Measurements from ENCODE around the gene CARMIL1.

The CARMIL1 gene

DNA sequence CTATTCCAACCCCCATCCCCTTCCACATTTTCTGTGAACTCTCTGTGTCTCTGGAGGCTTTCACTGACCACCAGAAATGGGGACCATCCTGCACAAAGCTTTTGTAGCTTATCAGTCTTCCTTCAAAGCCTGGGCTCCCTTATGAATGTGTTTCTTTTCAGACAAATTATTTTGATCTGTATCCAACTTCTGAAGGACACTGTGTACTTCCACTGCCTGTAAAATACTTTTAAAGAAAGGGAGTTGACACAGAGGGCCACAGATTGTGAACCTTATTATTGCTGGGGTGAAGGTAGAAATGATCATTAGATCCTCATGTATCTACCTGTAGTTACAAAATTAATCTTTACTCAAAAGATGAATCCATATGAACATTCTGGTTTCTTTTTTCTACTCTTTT lies 135.6 kb downstream of the CARMIL1 start:
- Histone ChIP-seq H3K79me2 (ENCODE audit: insufficient read depth, low read length) (peaks cover 28% of the 10 kb centered on the region), H2AFZ (ENCODE audit: low read length) (no peak overlapping the region), H3K4me3 (ENCODE audit: low read length, poor library complexity, severe bottlenecking) (no peak overlapping the region), H3F3A (ENCODE audit: low read depth) (peaks cover 3% of the 10 kb centered on the region; the same call in 1 of the 2 replicates), H3K27me3 (ENCODE audit: insufficient read depth, low read length, poor library complexity, severe bottlenecking) (no peaks in the 10 kb centered on the region), H3K9me3 (ENCODE audit: insufficient read depth, low read depth, low read length) (peaks cover 4% of the 10 kb centered on the region; the same call in 1 of the 2 replicates), H3K36me3 (ENCODE audit: insufficient read depth, low read length) (no peaks in the 10 kb centered on the region), H3K4me1 (ENCODE audit: insufficient read depth, low read length, poor library complexity, severe bottlenecking) (peaks cover 86% of the 10 kb centered on the region), H3K9ac (ENCODE audit: low read depth, low read length, poor library complexity, severe bottlenecking) (peak overlapping the region; percentile 62), H4K20me1 (ENCODE audit: insufficient read depth, low read length, poor library complexity, severe bottlenecking) (no peaks in the 10 kb centered on the region), H3K4me2 (ENCODE audit: low read depth, low read length, poor library complexity, severe bottlenecking) (peak overlapping the region; percentile 62), H3K9me2 (replicated peaks; ENCODE audit: low read depth, low read length) (no peaks in the 10 kb centered on the region)
- TF ChIP-seq, protein P1, sequence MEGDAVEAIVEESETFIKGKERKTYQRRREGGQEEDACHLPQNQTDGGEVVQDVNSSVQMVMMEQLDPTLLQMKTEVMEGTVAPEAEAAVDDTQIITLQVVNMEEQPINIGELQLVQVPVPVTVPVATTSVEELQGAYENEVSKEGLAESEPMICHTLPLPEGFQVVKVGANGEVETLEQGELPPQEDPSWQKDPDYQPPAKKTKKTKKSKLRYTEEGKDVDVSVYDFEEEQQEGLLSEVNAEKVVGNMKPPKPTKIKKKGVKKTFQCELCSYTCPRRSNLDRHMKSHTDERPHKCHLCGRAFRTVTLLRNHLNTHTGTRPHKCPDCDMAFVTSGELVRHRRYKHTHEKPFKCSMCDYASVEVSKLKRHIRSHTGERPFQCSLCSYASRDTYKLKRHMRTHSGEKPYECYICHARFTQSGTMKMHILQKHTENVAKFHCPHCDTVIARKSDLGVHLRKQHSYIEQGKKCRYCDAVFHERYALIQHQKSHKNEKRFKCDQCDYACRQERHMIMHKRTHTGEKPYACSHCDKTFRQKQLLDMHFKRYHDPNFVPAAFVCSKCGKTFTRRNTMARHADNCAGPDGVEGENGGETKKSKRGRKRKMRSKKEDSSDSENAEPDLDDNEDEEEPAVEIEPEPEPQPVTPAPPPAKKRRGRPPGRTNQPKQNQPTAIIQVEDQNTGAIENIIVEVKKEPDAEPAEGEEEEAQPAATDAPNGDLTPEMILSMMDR (conservative IDR thresholded peaks at IDR 0.05; ENCODE audit: low read length) = no peak
- no peak for TF ChIP-seq EZH2phosphoT487 (IDR thresholded peaks at IDR 0.05; ENCODE audit: borderline replicate concordance)

DNA sequence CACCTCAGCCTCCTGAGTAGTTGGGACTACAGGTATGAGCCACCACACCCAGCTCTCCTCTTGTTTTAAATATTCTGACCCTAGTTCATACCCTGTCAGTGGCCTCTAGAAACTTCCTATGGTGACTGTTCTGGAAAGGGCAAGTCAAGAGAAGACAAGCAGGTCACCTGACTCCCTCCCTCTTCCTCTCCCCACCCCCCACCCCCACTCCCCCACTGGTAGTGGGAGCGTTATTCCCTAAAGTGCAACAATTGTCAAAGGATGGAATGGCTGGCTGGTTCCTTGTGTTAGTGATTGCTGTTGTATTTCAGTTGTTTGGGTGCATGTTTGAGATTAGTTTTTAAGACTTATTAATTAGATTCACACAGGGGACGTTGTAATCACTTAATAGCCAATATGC lies 136.1 kb downstream of the CARMIL1 start:
- peaks cover 80% of the 10 kb centered on the region for H3K4me1 ChIP-seq (ENCODE audit: insufficient read depth, low read length, poor library complexity, severe bottlenecking)
- peaks cover 3% of the 10 kb centered on the region; the same call in 1 of the 2 replicates for H3F3A ChIP-seq (ENCODE audit: low read depth)
- no peak overlapping the region for H2AFZ ChIP-seq (ENCODE audit: low read length)
- no peaks in the 10 kb centered on the region for H3K27me3 ChIP-seq (ENCODE audit: insufficient read depth, low read length, poor library complexity, severe bottlenecking)
- H4K20me1 ChIP-seq (ENCODE audit: insufficient read depth, low read length, poor library complexity, severe bottlenecking) = no peaks in the 10 kb centered on the region
- peak overlapping the region; percentile 62 for H3K9ac ChIP-seq (ENCODE audit: low read depth, low read length, poor library complexity, severe bottlenecking)
- peaks cover 4% of the 10 kb centered on the region for H3K36me3 ChIP-seq (ENCODE audit: insufficient read depth, low read length)
- TF ChIP-seq EZH2phosphoT487 (IDR thresholded peaks at IDR 0.05; ENCODE audit: borderline replicate concordance) = no peak
- TF ChIP-seq, protein P1 (conservative IDR thresholded peaks at IDR 0.05; ENCODE audit: low read length) = no peak
- H3K9me2 ChIP-seq (replicated peaks; ENCODE audit: low read depth, low read length) = no peaks in the 10 kb centered on the region
- no peak overlapping the region for H3K4me2 ChIP-seq (ENCODE audit: low read depth, low read length, poor library complexity, severe bottlenecking)
- H3K4me3 ChIP-seq (ENCODE audit: low read length, poor library complexity, severe bottlenecking) = no peak overlapping the region
- H3K9me3 ChIP-seq (ENCODE audit: insufficient read depth, low read depth, low read length) = peaks cover 10% of the 10 kb centered on the region; the same call in 1 of the 2 replicates
- peaks cover 28% of the 10 kb centered on the region for H3K79me2 ChIP-seq (ENCODE audit: insufficient read depth, low read length)

DNA sequence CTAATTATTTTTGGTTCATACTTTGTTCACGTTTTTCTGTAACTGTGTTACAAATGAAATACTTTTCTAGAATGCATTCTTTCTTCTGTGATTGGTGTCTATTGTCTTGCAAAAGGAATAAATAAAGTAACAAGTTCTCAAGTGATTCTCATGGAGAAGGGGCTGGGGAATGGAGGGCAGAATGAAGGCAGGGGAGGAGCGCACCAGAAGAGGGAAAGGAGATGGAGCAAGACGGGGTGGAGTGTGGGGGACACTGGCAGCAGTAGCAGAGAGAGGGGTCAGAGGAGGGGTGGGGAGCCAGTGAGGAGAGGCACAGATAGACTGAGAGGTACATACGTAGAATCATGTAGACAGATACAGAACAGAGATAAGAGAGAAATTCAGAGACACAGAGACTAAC lies 136.5 kb downstream of the CARMIL1 start:
- peaks cover 14% of the 10 kb centered on the region; the same call in 1 of the 2 replicates for H3K9me3 ChIP-seq (ENCODE audit: insufficient read depth, low read depth, low read length)
- H3K36me3 ChIP-seq (ENCODE audit: insufficient read depth, low read length) = peaks cover 8% of the 10 kb centered on the region
- no peak overlapping the region for H2AFZ ChIP-seq (ENCODE audit: low read length)
- H3K27me3 ChIP-seq (ENCODE audit: insufficient read depth, low read length, poor library complexity, severe bottlenecking) = no peaks in the 10 kb centered on the region
- H3K9ac ChIP-seq (ENCODE audit: low read depth, low read length, poor library complexity, severe bottlenecking) = no peak overlapping the region
- peaks cover 76% of the 10 kb centered on the region for H3K4me1 ChIP-seq (ENCODE audit: insufficient read depth, low read length, poor library complexity, severe bottlenecking)
- no peaks in the 10 kb centered on the region for H3K9me2 ChIP-seq (replicated peaks; ENCODE audit: low read depth, low read length)
- H3K79me2 ChIP-seq (ENCODE audit: insufficient read depth, low read length) = peaks cover 28% of the 10 kb centered on the region
- no peak overlapping the region for H3K4me3 ChIP-seq (ENCODE audit: low read length, poor library complexity, severe bottlenecking)
- TF ChIP-seq, protein P1 (conservative IDR thresholded peaks at IDR 0.05; ENCODE audit: low read length) = no peak
- no peak overlapping the region for H3K4me2 ChIP-seq (ENCODE audit: low read depth, low read length, poor library complexity, severe bottlenecking)
- H3F3A ChIP-seq (ENCODE audit: low read depth) = peaks cover 3% of the 10 kb centered on the region; the same call in 1 of the 2 replicates
- no peaks in the 10 kb centered on the region for H4K20me1 ChIP-seq (ENCODE audit: insufficient read depth, low read length, poor library complexity, severe bottlenecking)
